DND-41 (cell line): ENCODE measurements around the gene SMPD4.
"Not testable (repeated sequence)": the region's sequence is repeated elsewhere in the genome, so short reads cannot be mapped to it uniquely, and the experiment has no call there.

ENCODE experiments used
- ATAC-seq: fragments of 200-7000 bp; cut with Tn5 transposase; 3 replicates; pipeline ENCODE4 v1.9.1; 2021; ENCODE audit warnings: low read depth; ENCODE audit not compliant: insufficient read depth
- DNase-seq: peaks from one replicate; pipeline ENCODE4 v3.0.0-alpha.2; 2020
- H2AFZ ChIP-seq: 2 replicates; pipeline ENCODE4 v1.6.0; 2012; ENCODE audit warnings: low read depth, low read length
- H3K27ac ChIP-seq: 2 replicates; pipeline ENCODE4 v1.5.1; 2012; ENCODE audit warnings: low read length, inconsistent platforms
- H3K27me3 ChIP-seq: fragments of 200-600 bp; sonication (generic); 2 replicates; pipeline ENCODE4 v1.6.0; 2012; ENCODE audit warnings: low read length, mild to moderate bottlenecking, inconsistent platforms; ENCODE audit not compliant: insufficient read depth, poor library complexity
- H3K36me3 ChIP-seq: 2 replicates; pipeline ENCODE4 v1.5.1; 2012; ENCODE audit warnings: low read length, inconsistent platforms; ENCODE audit not compliant: insufficient read depth
- H3K4me1 ChIP-seq: 2 replicates; pipeline ENCODE4 v1.5.1; 2012; ENCODE audit warnings: mild to moderate bottlenecking, low read length; ENCODE audit not compliant: insufficient read depth
- H3K4me2 ChIP-seq: 2 replicates; pipeline ENCODE4 v1.6.0; 2012; ENCODE audit warnings: mild to moderate bottlenecking, moderate library complexity, low read length, inconsistent platforms; ENCODE audit not compliant: insufficient read depth
- H3K4me3 ChIP-seq, 2 experiments: fragments of 200-600 bp in 1 of 2; shearing (Covaris generic) in 1 of 2; 2 replicates each; pipeline ENCODE4 v1.5.1; 2012 to 2016; ENCODE audit warnings: inconsistent platforms in 2 of 2, low read length in 2 of 2, mild to moderate bottlenecking in 2 of 2, low read depth in 1 of 2, moderate library complexity in 1 of 2
- H3K79me2 ChIP-seq: 2 replicates; pipeline ENCODE4 v1.6.0; 2012; ENCODE audit warnings: low read length, inconsistent platforms; ENCODE audit not compliant: insufficient read depth
- H3K9ac ChIP-seq: 2 replicates; pipeline ENCODE4 v1.6.0; 2012; ENCODE audit warnings: low read depth, mild to moderate bottlenecking, inconsistent platforms, low read length, moderate library complexity
- H3K9me3 ChIP-seq: 2 replicates; pipeline ENCODE4 v1.5.1; 2012; ENCODE audit warnings: low read length, moderate library complexity, mild to moderate bottlenecking, inconsistent platforms; ENCODE audit not compliant: insufficient read depth, severe bottlenecking
- H4K20me1 ChIP-seq: 2 replicates; pipeline ENCODE4 v1.6.0; 2012; ENCODE audit warnings: low read length; ENCODE audit not compliant: insufficient read depth
- CTCF ChIP-seq: IDR thresholded peaks from 2 replicates; pipeline ENCODE4 v1.5.1; 2012; ENCODE audit warnings: borderline replicate concordance, low read length, moderate library complexity, mild to moderate bottlenecking; ENCODE audit not compliant: poor library complexity, severe bottlenecking; ENCODE audit errors: extremely low read depth
- EZH2 ChIP-seq: IDR thresholded peaks from 3 replicates; pipeline ENCODE4 v1.6.1; 2012; ENCODE audit warnings: borderline replicate concordance, low read depth, mild to moderate bottlenecking, moderate library complexity, low read length, inconsistent platforms; ENCODE audit not compliant: severe bottlenecking

Gene SMPD4

GRCh38 chr2:130138326-130138725 lies 43.1 kb downstream of the SMPD4 start:
- not testable (repeated sequence) for H3K9ac ChIP-seq, H3K79me2 ChIP-seq, H3K27ac ChIP-seq, H4K20me1 ChIP-seq, ATAC-seq, H2AFZ ChIP-seq, DNase-seq, H3K27me3 ChIP-seq, H3K9me3 ChIP-seq, H3K4me3 ChIP-seq, H3K4me1 ChIP-seq, H3K36me3 ChIP-seq, H3K4me2 ChIP-seq

GRCh38 chr2:130137118-130137517 lies 44.3 kb downstream of the SMPD4 start:
- ATAC-seq, H3K9me3 ChIP-seq, H4K20me1 ChIP-seq, H3K4me1 ChIP-seq, H3K36me3 ChIP-seq, H2AFZ ChIP-seq, H3K4me3 ChIP-seq, H3K27me3 ChIP-seq, H3K9ac ChIP-seq, DNase-seq, H3K79me2 ChIP-seq, H3K27ac ChIP-seq, H3K4me2 ChIP-seq: not testable (repeated sequence)

DNA sequence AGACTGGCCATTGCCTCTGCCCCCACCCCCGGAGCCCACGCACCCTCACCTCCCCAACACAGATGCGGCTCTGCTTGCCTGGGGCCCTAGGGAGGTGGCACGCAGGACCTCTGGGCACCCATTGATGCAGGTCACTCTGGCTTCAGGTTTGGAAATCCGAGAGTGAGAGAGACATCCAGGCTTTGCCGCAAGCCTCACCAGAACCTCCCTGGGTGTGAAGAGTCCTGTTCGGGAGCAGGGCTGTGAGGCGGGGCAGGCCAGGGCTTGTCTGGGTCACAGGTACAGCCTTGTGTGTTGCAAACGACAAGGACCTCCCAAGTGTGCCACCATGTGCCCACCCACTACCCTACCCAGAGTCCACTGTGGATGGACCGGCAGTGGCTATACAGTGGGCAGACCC lies 44.9 kb downstream of the SMPD4 start:
- H2AFZ ChIP-seq, H3K4me2 ChIP-seq, H3K4me1 ChIP-seq, H3K9me3 ChIP-seq, H3K79me2 ChIP-seq, H3K9ac ChIP-seq, H3K4me3 ChIP-seq, H3K27ac ChIP-seq, DNase-seq, H3K27me3 ChIP-seq, ATAC-seq, H3K36me3 ChIP-seq, H4K20me1 ChIP-seq: not testable (repeated sequence)

- DNase-seq (no peak), ATAC-seq (no peak)
- H2AFZ ChIP-seq: no peak overlapping the region
- H3K4me1 ChIP-seq: no peaks in the 10 kb centered on the region
- H3K4me3 ChIP-seq: no peak overlapping the region
- no peaks in the 10 kb centered on the region for H3K27me3 ChIP-seq
- no peaks in the 10 kb centered on the region for H3K36me3 ChIP-seq
- H3K79me2 ChIP-seq: no peaks in the 10 kb centered on the region
- no peaks in the 10 kb centered on the region for H3K9me3 ChIP-seq
- no peak overlapping the region for H3K27ac ChIP-seq
- H3K4me2 ChIP-seq: no peak overlapping the region
- no peaks in the 10 kb centered on the region for H4K20me1 ChIP-seq
- TF ChIP-seq CTCF: no peak
- TF ChIP-seq EZH2: no peak
- no peak overlapping the region for H3K9ac ChIP-seq
These were observed 45.5 kb downstream of the SMPD4 start for GRCh38 chr2:130135692-130136541.

DNA sequence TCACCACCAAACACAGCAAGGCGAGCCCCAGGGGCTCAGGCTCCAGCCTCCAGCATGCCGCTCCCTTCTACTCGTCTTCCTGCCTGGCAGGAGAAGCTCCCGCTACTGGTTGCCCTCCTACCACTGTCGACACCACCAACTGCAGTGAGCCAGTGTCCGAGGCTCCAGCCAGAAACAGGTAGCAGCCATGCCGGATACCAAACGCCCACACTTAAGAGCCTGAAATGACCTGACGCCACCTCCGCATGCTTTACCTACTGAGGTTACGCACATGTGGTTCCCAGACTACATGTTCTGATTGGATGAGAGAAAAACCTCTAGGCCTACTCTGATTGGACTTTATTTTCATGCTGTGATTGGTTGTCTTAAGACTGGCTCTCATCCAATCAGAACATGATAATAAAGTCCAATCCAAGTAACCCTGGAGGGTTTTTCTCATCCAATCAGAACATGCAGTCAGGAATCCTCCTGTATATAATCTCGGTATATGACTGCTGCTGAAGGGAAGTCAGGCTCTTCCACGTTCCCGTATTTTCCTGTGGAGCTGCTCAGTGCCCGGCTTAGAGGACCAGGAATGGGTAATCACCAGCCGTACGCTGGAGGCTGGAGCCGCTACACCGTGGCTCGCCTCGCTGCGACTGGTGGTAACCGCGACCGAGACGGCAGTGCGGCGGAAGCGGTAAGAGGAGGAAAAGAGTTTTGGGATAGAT lies 52.1 kb downstream of the SMPD4 start, which contains the start of gene POTEF:
POTEF (minus strand) TSS at position 103 of the 710 bp plus-strand sequence. CDS start 8,707 bp downstream, outside the sequence.
- not testable (repeated sequence) for H3K9me3 ChIP-seq, H3K4me3 ChIP-seq, H2AFZ ChIP-seq, H3K27ac ChIP-seq, ATAC-seq, H3K9ac ChIP-seq, DNase-seq, H3K4me2 ChIP-seq, H4K20me1 ChIP-seq, H3K36me3 ChIP-seq, H3K4me1 ChIP-seq, H3K27me3 ChIP-seq, H3K79me2 ChIP-seq

GRCh38 chr2:130128464-130128863 lies 52.9 kb downstream of the SMPD4 start:
- H3K4me1 ChIP-seq, H3K4me2 ChIP-seq, H3K27ac ChIP-seq, H2AFZ ChIP-seq, DNase-seq, H3K4me3 ChIP-seq, ATAC-seq, H3K27me3 ChIP-seq, H4K20me1 ChIP-seq, H3K79me2 ChIP-seq, H3K9me3 ChIP-seq, H3K9ac ChIP-seq, H3K36me3 ChIP-seq: not testable (repeated sequence)

GRCh38 chr2:130127726-130128125 lies 53.7 kb downstream of the SMPD4 start:
- not testable (repeated sequence) for H3K36me3 ChIP-seq, H3K9me3 ChIP-seq, H3K9ac ChIP-seq, H3K27ac ChIP-seq, H3K4me1 ChIP-seq, H3K79me2 ChIP-seq, H4K20me1 ChIP-seq, H3K4me3 ChIP-seq, ATAC-seq, DNase-seq, H2AFZ ChIP-seq, H3K4me2 ChIP-seq, H3K27me3 ChIP-seq
